ENCODE results near the gene LCLAT1.

The LCLAT1 gene

GRCh38 chr2:30583204-30583749, 136.2 kb downstream of the LCLAT1 start:
- TF ChIP-seq GATA2 (IDR thresholded peaks at IDR 0.05; ENCODE audit: low read depth, low read length) = no peak
- no peak for TF ChIP-seq GATA3 (IDR thresholded peaks at IDR 0.05; ENCODE audit: low read depth, low read length)

GRCh38 chr2:30584116-30584515, 137.1 kb downstream of the LCLAT1 start:
- no peak for TF ChIP-seq GATA2 (IDR thresholded peaks at IDR 0.05; ENCODE audit: low read depth, low read length)

- TF ChIP-seq GATA2 (IDR thresholded peaks at IDR 0.05; ENCODE audit: low read depth, low read length) (no peak), GATA3 (IDR thresholded peaks at IDR 0.05; ENCODE audit: low read depth, low read length) (no peak)
Measured at GRCh38 chr2:30588994-30589393, 141.9 kb downstream of the LCLAT1 start.

DNA sequence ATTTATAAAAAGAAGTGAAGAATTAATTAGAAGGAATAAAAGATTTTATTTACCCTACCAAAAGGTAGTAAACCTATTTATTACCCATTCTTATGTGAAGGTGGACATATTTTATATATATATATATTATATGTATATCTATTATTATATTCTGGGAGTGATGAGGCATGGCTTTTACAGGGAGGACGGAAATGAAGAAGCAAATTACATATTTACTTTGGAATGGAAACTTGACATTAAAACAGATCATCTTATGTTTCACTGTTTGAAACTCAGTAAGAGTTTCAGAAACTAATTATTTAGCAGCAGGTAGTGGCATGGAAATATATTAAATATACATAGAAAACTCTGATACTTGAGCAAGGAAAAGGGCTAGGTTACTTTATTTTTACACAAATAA, 143.4 kb downstream of the LCLAT1 start:
- TF ChIP-seq GATA3 (IDR thresholded peaks at IDR 0.05; ENCODE audit: low read depth, low read length) (no peak), GATA2 (IDR thresholded peaks at IDR 0.05; ENCODE audit: low read depth, low read length) (no peak)

DNA sequence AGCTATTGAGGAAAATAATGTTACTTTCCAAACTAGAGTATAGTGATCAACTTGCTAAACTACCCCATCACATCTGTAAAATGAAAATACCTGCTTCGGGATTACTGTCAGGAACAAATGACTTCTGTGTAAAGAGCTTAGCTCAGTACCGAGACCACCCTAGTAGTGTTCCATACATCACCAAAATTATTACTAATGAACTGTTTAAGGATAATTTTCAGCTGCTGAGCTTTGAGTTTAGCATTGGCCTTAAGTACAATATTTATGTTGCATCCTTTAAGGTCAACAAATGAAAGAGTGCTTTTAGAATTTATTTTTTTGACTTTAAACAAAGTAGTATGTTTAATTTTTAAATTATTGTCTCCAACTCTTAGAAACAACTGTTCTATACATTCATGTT, 144.1 kb downstream of the LCLAT1 start:
- TF ChIP-seq GATA3 (IDR thresholded peaks at IDR 0.05; ENCODE audit: low read depth, low read length) (no peak), GATA2 (IDR thresholded peaks at IDR 0.05; ENCODE audit: low read depth, low read length) (no peak)

- no peak for TF ChIP-seq GATA2 (IDR thresholded peaks at IDR 0.05; ENCODE audit: low read depth, low read length)
- no peak for TF ChIP-seq GATA3 (IDR thresholded peaks at IDR 0.05; ENCODE audit: low read depth, low read length)
Measured at GRCh38 chr2:30601375-30601774, 154.3 kb downstream of the LCLAT1 start.

DNA sequence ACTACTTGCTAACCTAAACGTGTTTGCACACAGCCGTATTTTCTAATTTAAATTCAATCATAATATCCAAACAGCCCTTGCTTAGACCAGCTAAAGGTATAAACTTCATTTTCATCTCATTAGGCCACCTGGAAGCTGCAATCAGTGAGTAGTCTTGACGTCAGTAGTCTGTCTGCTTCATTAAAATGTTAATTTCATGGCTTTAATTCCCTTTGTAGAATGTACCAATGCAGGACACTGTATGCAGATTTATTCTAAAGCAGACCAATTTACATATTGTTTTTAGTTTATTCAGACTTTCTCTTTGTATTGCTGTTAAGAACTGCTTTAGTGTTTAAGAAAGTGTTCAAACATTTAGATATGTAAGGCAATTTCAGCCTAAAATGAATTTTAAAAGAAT, 158.2 kb downstream of the LCLAT1 start:
- no peak for TF ChIP-seq GATA2 (IDR thresholded peaks at IDR 0.05; ENCODE audit: low read depth, low read length)
- no peak for TF ChIP-seq GATA3 (IDR thresholded peaks at IDR 0.05; ENCODE audit: low read depth, low read length)

DNA sequence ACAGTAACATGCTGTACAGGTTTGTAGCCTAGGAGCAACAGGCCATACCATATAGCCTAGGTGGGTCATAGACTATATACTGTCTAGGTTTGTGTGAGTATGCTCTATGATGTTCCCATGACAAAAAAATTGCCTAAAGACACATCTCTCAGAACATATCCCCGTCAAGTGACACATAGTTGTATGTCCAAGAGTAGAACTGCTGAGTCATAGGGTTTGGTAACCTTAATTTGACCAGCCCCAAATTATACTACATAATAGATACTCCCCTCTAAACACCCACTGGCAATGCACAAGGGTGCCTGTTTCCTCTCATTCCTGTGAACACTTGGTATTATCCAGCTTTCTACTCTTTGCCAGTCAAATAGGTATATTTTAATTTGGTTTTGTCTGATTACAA, 161.6 kb downstream of the LCLAT1 start:
- TF ChIP-seq GATA2 (IDR thresholded peaks at IDR 0.05; ENCODE audit: low read depth, low read length) (no peak), GATA3 (IDR thresholded peaks at IDR 0.05; ENCODE audit: low read depth, low read length) (no peak)

DNA sequence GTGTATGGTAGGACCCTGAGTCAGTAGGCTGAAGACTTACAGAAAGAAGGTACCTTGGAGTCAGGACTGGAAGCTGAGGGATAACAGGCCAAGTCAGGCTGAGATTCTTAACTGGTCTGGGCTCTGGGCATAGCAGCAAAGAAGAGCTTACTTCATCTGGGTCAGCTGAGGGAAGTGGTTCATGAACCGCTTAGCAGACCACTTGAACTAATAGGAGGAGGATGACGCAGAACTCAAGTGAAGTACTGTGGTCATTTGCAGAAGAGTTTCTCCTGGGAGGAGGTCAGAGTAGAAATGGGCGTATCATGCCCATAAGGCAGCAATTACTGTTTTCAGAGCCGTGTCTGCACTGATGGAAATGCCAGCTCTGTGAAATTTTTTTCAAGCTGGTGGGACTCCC, 164.5 kb downstream of the LCLAT1 start:
- TF ChIP-seq GATA2 (IDR thresholded peaks at IDR 0.05; ENCODE audit: low read depth, low read length) = no peak
- no peak for TF ChIP-seq GATA3 (IDR thresholded peaks at IDR 0.05; ENCODE audit: low read depth, low read length)

- TF ChIP-seq GATA2 (IDR thresholded peaks at IDR 0.05; ENCODE audit: low read depth, low read length) (no peak), GATA3 (IDR thresholded peaks at IDR 0.05; ENCODE audit: low read depth, low read length) (no peak)
Measured at GRCh38 chr2:30612371-30612770, 165.3 kb downstream of the LCLAT1 start.

- no peak for TF ChIP-seq GATA2 (IDR thresholded peaks at IDR 0.05; ENCODE audit: low read depth, low read length)
- TF ChIP-seq GATA3 (IDR thresholded peaks at IDR 0.05; ENCODE audit: low read depth, low read length) = no peak
Measured at GRCh38 chr2:30613001-30613400, 166.0 kb downstream of the LCLAT1 start.

GRCh38 chr2:30615926-30616325, 168.9 kb downstream of the LCLAT1 start:
- TF ChIP-seq GATA3 (IDR thresholded peaks at IDR 0.05; ENCODE audit: low read depth, low read length) (no peak), GATA2 (IDR thresholded peaks at IDR 0.05; ENCODE audit: low read depth, low read length) (no peak)

GRCh38 chr2:30620102-30620501, 173.1 kb downstream of the LCLAT1 start:
- TF ChIP-seq GATA3 (IDR thresholded peaks at IDR 0.05; ENCODE audit: low read depth, low read length) = no peak
- TF ChIP-seq GATA2 (IDR thresholded peaks at IDR 0.05; ENCODE audit: low read depth, low read length) = no peak

- TF ChIP-seq GATA2 (IDR thresholded peaks at IDR 0.05; ENCODE audit: low read depth, low read length) (no peak), GATA3 (IDR thresholded peaks at IDR 0.05; ENCODE audit: low read depth, low read length) (no peak)
Measured at GRCh38 chr2:30621836-30622235, 174.8 kb downstream of the LCLAT1 start.

DNA sequence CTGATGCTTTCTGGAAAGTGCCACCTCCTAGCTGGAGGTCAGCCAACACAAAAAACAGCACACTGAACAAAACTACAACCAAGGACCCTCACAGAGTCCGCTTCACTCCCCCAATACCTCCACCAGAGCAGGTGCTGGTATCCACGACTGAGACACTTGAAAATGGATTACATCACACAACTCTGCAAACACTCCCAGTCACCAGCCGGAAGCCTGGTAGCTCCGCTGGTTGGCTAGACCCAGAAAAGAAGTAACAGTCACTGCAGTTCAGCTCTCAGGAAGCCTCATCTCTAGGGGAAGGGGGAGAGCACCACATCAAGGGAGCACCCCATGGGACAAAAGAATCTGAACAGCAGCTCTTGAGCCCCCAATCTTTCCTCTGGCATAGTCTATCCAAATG, 175.4 kb downstream of the LCLAT1 start:
- TF ChIP-seq GATA2 (IDR thresholded peaks at IDR 0.05; ENCODE audit: low read depth, low read length) (no peak), GATA3 (IDR thresholded peaks at IDR 0.05; ENCODE audit: low read depth, low read length) (no peak)

DNA sequence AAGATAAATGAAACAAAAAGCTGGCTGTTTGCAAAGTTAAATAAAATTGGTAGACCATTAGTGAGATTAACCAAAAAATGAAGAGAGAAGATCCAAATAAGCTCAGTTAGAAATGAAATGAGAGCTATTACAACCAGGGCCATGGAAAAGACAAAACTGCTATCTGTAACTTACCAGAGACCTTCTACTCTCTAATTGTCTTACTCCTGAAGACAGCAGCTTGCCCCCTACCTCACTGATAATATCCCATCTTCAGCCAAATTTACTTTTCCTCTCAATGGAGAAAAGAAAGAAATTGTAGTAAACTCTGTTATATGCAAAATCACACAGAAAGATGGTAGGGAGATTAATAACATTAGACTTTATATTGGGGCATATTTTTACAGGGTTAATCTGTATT, 178.2 kb downstream of the LCLAT1 start:
- TF ChIP-seq GATA3 (IDR thresholded peaks at IDR 0.05; ENCODE audit: low read depth, low read length) = no peak
- no peak for TF ChIP-seq GATA2 (IDR thresholded peaks at IDR 0.05; ENCODE audit: low read depth, low read length)

Measured in SH-SY5Y (cell line).